BE2C (cell line): ENCODE data around the gene PDCD1.

Source experiments
- DNase-seq: peaks from one replicate; pipeline ENCODE4 v3.0.0-alpha.2; 2020
- H3K27me3 ChIP-seq: fragments of 250-450 bp; sonication (Bioruptor Pico); 2 replicates; pipeline ENCODE4 v1.5.1; 2020; ENCODE audit warnings: mild to moderate bottlenecking
- H3K36me3 ChIP-seq: fragments of 250-450 bp; sonication (Bioruptor Pico); 2 replicates; pipeline ENCODE4 v1.5.1; 2020; ENCODE audit warnings: mild to moderate bottlenecking
- H3K4me1 ChIP-seq: fragments of 250-450 bp; sonication (Bioruptor Pico); 2 replicates; pipeline ENCODE4 v1.5.1; 2020
- H3K4me3 ChIP-seq: 2 replicates; pipeline ENCODE4 v1.5.1; 2011; ENCODE audit warnings: low read depth, low read length
- H3K9me3 ChIP-seq: fragments of 250-450 bp; sonication (Bioruptor Pico); 2 replicates; pipeline ENCODE4 v1.5.1; 2020
- CTCF ChIP-seq: IDR thresholded peaks from 2 replicates; pipeline ENCODE4 v1.5.1; 2012; ENCODE audit warnings: mild to moderate bottlenecking, low read depth, low read length

The PDCD1 gene

GRCh38 chr2:241900251-241901017 lies 41.7 kb upstream of the PDCD1 start:
- H3K9me3 ChIP-seq, result no peaks in the 10 kb centered on the region; the same call in 1 of the 2 replicates
- DNase-seq, result no peak
- no peak for TF ChIP-seq CTCF
- H3K4me1 ChIP-seq, result no peaks in the 10 kb centered on the region
- no peak overlapping the region for H3K4me3 ChIP-seq
- H3K36me3 ChIP-seq, result no peaks in the 10 kb centered on the region
- no peaks in the 10 kb centered on the region for H3K27me3 ChIP-seq

GRCh38 chr2:241898463-241899270 lies 40.0 kb upstream of the PDCD1 start:
- Histone ChIP-seq H3K9me3 (no peaks in the 10 kb centered on the region; the same call in 1 of the 2 replicates), H3K36me3 (no peaks in the 10 kb centered on the region), H3K4me3 (no peak overlapping the region), H3K27me3 (no peaks in the 10 kb centered on the region), H3K4me1 (no peaks in the 10 kb centered on the region)
- TF ChIP-seq CTCF, result no peak
- no peak for DNase-seq

GRCh38 chr2:241897231-241897916 lies 38.7 kb upstream of the PDCD1 start:
- Histone ChIP-seq H3K27me3 (no peaks in the 10 kb centered on the region), H3K36me3 (no peaks in the 10 kb centered on the region), H3K9me3 (no peaks in the 10 kb centered on the region), H3K4me1 (peaks cover 7% of the 10 kb centered on the region), H3K4me3 (no peak overlapping the region)
- DNase-seq, result no peak
- TF ChIP-seq CTCF, result no peak

DNA sequence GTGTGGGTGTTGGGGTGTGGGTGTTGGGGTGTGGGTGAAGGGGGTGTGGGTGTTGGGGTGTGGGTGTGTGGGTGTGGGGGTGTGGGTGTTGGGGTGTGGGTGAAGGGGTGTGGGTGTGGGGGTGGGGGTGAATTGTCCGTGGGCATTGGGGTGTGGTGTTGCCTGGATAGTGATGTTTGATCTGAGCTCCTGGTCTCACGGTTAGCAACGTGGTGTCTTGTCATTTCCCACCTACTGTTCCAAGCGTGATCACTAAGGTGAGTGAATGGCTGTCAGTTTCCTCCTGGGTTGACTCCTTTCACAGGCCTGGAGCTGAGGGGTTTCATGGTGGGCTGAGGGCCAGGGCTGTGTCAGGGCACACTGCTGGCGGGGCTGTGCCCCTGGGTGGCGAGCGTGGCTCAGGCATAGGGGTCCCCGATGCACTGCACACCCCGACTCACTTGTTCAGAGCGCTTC lies 38.1 kb upstream of the PDCD1 start:
- H3K9me3 ChIP-seq, result no peaks in the 10 kb centered on the region
- peaks cover 13% of the 10 kb centered on the region for H3K4me1 ChIP-seq
- TF ChIP-seq CTCF, result no peak
- H3K36me3 ChIP-seq, result no peaks in the 10 kb centered on the region
- no peaks in the 10 kb centered on the region for H3K27me3 ChIP-seq
- no peak overlapping the region for H3K4me3 ChIP-seq
- DNase-seq, result no peak

GRCh38 chr2:241895712-241896641 lies 37.3 kb upstream of the PDCD1 start:
- no peak overlapping the region for H3K4me3 ChIP-seq
- no peaks in the 10 kb centered on the region for H3K27me3 ChIP-seq
- no peak for DNase-seq
- H3K4me1 ChIP-seq, result peaks cover 15% of the 10 kb centered on the region
- H3K9me3 ChIP-seq, result no peaks in the 10 kb centered on the region
- H3K36me3 ChIP-seq, result no peaks in the 10 kb centered on the region; the same call in 1 of the 2 replicates
- no peak for TF ChIP-seq CTCF
